Subcutaneous abdominal adipose tissue (tissue), 5 donors: Measurements from ENCODE around the gene PHKG2.

Experiments used
- H3K27ac ChIP-seq: one replicate; pipeline ENCODE4 v1.7.0; 2013; ENCODE audit warnings: low read depth, mild to moderate bottlenecking, inconsistent platforms, low read length, moderate library complexity
- H3K27me3 ChIP-seq, 5 donors: one replicate each; pipeline ENCODE4 v1.7.0; 2013; ENCODE audit warnings: low read length in 5 of 5, inconsistent platforms in 1 of 5; ENCODE audit not compliant: control insufficient read depth in 5 of 5, insufficient read depth in 4 of 5
- H3K36me3 ChIP-seq, 5 donors: one replicate each; pipeline ENCODE4 v1.7.0; 2013; ENCODE audit warnings: low read length in 5 of 5; ENCODE audit not compliant: control insufficient read depth in 5 of 5, insufficient read depth in 5 of 5
- H3K4me1 ChIP-seq, 5 donors: one replicate each; pipeline ENCODE4 v1.7.0; 2013; ENCODE audit warnings: low read length in 5 of 5, mild to moderate bottlenecking in 3 of 5, moderate library complexity in 1 of 5; ENCODE audit not compliant: control insufficient read depth in 5 of 5, insufficient read depth in 5 of 5
- H3K4me3 ChIP-seq, 5 donors: one replicate each; pipeline ENCODE4 v1.7.0; 2013; ENCODE audit warnings: low read length in 5 of 5, low read depth in 1 of 5
- H3K9ac ChIP-seq, 5 donors: one replicate each; pipeline ENCODE4 v1.7.0; 2013; ENCODE audit warnings: low read length in 5 of 5, mild to moderate bottlenecking in 4 of 5, moderate library complexity in 3 of 5
- H3K9me3 ChIP-seq, 5 donors: one replicate each; pipeline ENCODE4 v1.7.0; 2013; ENCODE audit warnings: low read length in 5 of 5; ENCODE audit not compliant: control insufficient read depth in 5 of 5
- donor health status: healthy.
- donor health status: healthy.
- donor health status: healthy.
- donor health status: healthy.
- donor health status: healthy.

Gene PHKG2

GRCh38 chr16:30750876-30751465, 2.7 kb downstream of the PHKG2 start:
- Histone ChIP-seq H3K36me3 (peaks cover 0 to 47% (median 27%) of the 10 kb centered on the region in 5 donors), H3K4me1 (peaks cover 3 to 17% (median 8%) of the 10 kb centered on the region in 5 donors), H3K27me3 (no peaks in the 10 kb centered on the region)

DNA sequence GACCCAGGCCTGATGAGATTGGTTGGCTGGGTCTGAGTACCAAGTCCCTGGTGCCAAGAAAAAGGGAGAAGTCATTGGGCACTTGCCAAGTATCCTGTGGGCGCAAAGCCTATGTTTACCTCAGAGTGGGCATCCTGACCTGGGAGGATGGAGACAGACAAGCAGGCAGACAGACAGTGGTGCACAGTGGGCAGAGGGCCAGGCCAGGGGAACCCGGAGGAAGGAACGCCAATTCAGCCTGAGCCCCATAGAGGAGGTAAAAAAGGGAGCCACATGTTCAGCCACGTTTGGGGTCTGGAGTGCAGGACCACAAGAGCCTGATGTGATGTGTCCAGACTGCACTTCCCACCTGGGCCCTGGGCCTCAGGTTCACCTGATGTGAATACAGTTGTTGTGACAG, 5.4 kb downstream of the PHKG2 start:
- Histone ChIP-seq H3K27me3 (no peaks in the 10 kb centered on the region), H3K4me1 (peaks cover 0 to 12% (median 0%) of the 10 kb centered on the region in 5 donors), H3K27ac (no peak overlapping the region), H3K9me3 (no peaks in the 10 kb centered on the region), H3K9ac (no peak overlapping the region), H3K36me3 (peaks cover 0 to 67% (median 41%) of the 10 kb centered on the region in 5 donors), H3K4me3 (no peak overlapping the region)

More at GRCh38 chr16:30750876-30751465, 2.7 kb downstream of the PHKG2 start:
- no peak overlapping the region for H3K27ac ChIP-seq
- no peak overlapping the region for H3K4me3 ChIP-seq
- H3K9me3 ChIP-seq, result no peaks in the 10 kb centered on the region
- H3K9ac ChIP-seq, result no peak overlapping the region

- H3K27me3 ChIP-seq, result no peaks in the 10 kb centered on the region
- no peak overlapping the region for H3K27ac ChIP-seq
- peaks cover 0 to 19% (median 5%) of the 10 kb centered on the region in 5 donors for H3K4me1 ChIP-seq
- no peaks in the 10 kb centered on the region for H3K9me3 ChIP-seq
- peaks cover 0 to 63% (median 36%) of the 10 kb centered on the region in 5 donors for H3K36me3 ChIP-seq
- H3K9ac ChIP-seq, result no peak overlapping the region
- no peak overlapping the region for H3K4me3 ChIP-seq
Observed at GRCh38 chr16:30755955-30756780, 7.9 kb downstream of the PHKG2 start.

DNA sequence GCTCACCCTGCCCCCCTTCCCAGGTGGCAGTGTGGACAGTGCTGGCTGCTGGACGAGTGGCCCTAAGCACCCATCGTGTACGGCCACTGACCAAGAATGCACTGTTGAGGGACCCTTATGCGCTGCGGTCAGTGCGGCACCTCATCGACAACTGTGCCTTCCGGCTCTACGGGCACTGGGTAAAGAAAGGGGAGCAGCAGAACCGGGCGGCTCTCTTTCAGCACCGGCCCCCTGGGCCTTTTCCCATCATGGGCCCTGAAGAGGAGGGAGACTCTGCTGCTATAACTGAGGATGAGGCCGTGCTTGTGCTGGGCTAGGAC, 8.5 kb downstream of the PHKG2 start:
- peaks cover 0 to 25% (median 10%) of the 10 kb centered on the region in 5 donors for H3K4me1 ChIP-seq
- H3K9me3 ChIP-seq, result no peaks in the 10 kb centered on the region
- no peak overlapping the region for H3K4me3 ChIP-seq
- no peaks in the 10 kb centered on the region for H3K27me3 ChIP-seq
- H3K9ac ChIP-seq, result no peak overlapping the region
- no peak overlapping the region for H3K27ac ChIP-seq
- H3K36me3 ChIP-seq, result peaks cover 0 to 57% (median 31%) of the 10 kb centered on the region in 5 donors

DNA sequence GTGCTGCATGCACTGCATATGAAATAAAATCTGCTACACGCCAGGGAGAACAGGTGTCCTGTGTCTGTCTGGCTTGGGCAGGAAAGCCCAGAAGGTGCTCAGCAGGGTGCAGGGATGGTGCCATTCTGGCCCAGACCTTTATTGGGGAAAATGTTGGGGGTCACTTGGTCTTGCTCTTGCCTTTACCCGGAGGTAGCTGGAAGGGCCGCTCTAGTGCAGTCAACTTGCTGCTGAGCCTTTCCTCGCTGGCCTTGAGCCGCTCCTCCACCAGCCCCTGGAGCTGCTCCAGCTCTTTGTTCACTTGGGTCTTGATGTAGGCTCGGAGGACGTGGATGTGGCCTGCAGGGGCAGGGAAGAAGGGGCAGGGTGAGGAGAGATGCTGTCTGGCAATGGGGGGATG, 9.1 kb downstream of the PHKG2 start:
- Histone ChIP-seq H3K27me3 (no peaks in the 10 kb centered on the region), H3K9ac (no peak overlapping the region), H3K27ac (no peak overlapping the region), H3K4me3 (no peak overlapping the region), H3K4me1 (peaks cover 0 to 29% (median 11%) of the 10 kb centered on the region in 5 donors), H3K36me3 (peaks cover 0 to 53% (median 31%) of the 10 kb centered on the region in 5 donors), H3K9me3 (no peaks in the 10 kb centered on the region)

DNA sequence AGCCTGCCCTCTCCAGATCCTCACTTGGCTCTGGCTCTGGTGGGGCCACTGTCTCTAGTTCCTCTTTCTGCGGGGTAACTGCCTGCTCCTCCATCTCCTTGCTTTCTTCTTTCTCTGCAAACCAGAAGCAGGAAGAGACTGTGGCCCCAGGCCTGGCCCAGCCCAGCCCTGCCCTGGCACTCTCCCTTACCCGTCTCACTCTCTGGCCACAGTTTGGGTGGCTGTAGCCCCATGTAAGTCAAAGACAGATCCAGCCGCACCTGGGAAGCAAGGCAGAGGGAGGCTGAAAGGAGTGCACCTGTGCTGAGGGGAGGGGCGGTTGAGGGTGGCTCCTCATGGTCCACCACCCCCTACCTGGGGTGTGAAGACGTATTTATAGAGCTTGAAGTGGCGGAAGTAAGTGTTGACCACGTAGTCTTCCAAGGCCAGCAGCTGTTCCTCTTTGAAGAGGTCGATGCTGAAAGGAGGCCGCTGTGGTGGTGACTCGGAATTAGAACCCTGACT, 10.8 kb downstream of the PHKG2 start:
- H3K36me3 ChIP-seq, result peaks cover 4 to 46% (median 29%) of the 10 kb centered on the region in 5 donors
- H3K9ac ChIP-seq, result no peak overlapping the region
- H3K27ac ChIP-seq, result no peak overlapping the region

DNA sequence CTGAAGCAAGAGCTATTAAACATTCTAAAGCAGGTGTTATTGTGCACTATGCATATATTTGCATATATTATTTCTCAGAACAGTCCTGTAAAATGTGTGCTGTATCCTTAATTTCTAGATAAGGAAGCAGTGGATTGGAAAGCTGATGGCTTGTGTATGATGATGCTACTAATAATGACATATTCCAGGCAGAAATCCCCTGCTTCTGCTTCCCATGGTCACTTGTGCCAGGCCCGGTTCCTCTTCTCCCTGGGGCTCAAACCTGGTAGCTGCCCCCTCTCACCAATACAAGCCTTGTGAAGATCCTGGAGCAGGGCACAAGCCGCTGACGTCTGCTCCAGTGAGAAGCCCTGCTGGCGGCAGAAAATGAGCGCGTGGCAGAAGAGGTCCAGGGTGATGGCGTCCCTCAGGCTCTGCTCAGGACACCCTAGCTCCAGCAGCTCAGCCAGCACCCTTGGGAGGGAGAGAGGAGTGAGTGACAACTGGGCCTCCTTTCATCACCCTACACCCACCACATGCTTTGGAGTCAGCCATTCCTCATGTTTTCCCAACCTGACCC, 11.9 kb downstream of the PHKG2 start:
- Histone ChIP-seq H3K27ac (no peak overlapping the region), H3K9me3 (no peaks in the 10 kb centered on the region), H3K4me3 (no peak overlapping the region), H3K36me3 (peaks cover 4 to 51% (median 36%) of the 10 kb centered on the region in 5 donors), H3K4me1 (peaks cover 7 to 48% (median 28%) of the 10 kb centered on the region in 5 donors), H3K9ac (no peak overlapping the region), H3K27me3 (no peaks in the 10 kb centered on the region)

More for the DNA sequence above, 10.8 kb downstream of the PHKG2 start:
- H3K4me1 ChIP-seq, result peaks cover 7 to 46% (median 28%) of the 10 kb centered on the region in 5 donors
- no peak overlapping the region for H3K4me3 ChIP-seq
- H3K9me3 ChIP-seq, result no peaks in the 10 kb centered on the region
- H3K27me3 ChIP-seq, result no peaks in the 10 kb centered on the region

- Histone ChIP-seq H3K9me3 (no peaks in the 10 kb centered on the region), H3K27me3 (no peaks in the 10 kb centered on the region), H3K36me3 (peaks cover 4 to 53% (median 43%) of the 10 kb centered on the region in 5 donors), H3K9ac (peak overlapping the region in 3 of 5 donors; percentile 21 to 68 (median 63)), H3K4me1 (peaks cover 7 to 48% (median 28%) of the 10 kb centered on the region in 5 donors), H3K4me3 (peak overlapping the region in 4 of 5 donors; percentile 83 to 97 (median 94)), H3K27ac (no peak overlapping the region)
Observed at GRCh38 chr16:30760577-30761426, 12.6 kb downstream of the PHKG2 start.

- peak overlapping the region in 4 of 5 donors; percentile 21 to 68 (median 58) for H3K9ac ChIP-seq
- H3K4me3 ChIP-seq, result peak overlapping the region; percentile 83 to 97 (median 93)
- peaks cover 7 to 48% (median 28%) of the 10 kb centered on the region in 5 donors for H3K4me1 ChIP-seq
- H3K27me3 ChIP-seq, result no peaks in the 10 kb centered on the region
- H3K36me3 ChIP-seq, result peaks cover 4 to 53% (median 43%) of the 10 kb centered on the region in 5 donors
- H3K27ac ChIP-seq, result no peak overlapping the region
- H3K9me3 ChIP-seq, result no peaks in the 10 kb centered on the region
Observed at GRCh38 chr16:30761427-30761927, 13.3 kb downstream of the PHKG2 start.
